H9 (cell line): ENCODE measurements around the gene PSMB1. TPM values are rescaled to one million over a fixed set of nuclear protein-coding genes. Genes with fewer than 3 reads are reported as not detected.

Experiments
- DNase-seq: peaks from one replicate; pipeline ENCODE4 v3.0.0-alpha.2; 2017
- H2AFZ ChIP-seq: one replicate; pipeline ENCODE4 v1.6.1; 2013; ENCODE audit warnings: mild to moderate bottlenecking, low read length, control low read depth, moderate library complexity
- H2AK5ac ChIP-seq: 2 replicates; pipeline ENCODE4 v1.6.1; 2013; ENCODE audit warnings: low read length, control low read depth, mixed read lengths; ENCODE audit not compliant: insufficient read length
- H2BK120ac ChIP-seq: one replicate; pipeline ENCODE4 v1.6.1; 2013; ENCODE audit warnings: low read depth, mild to moderate bottlenecking, low read length, control low read depth, inconsistent platforms; ENCODE audit not compliant: poor library complexity, severe bottlenecking
- H2BK12ac ChIP-seq: 2 replicates; pipeline ENCODE4 v1.6.1; 2013; ENCODE audit warnings: low read length, control low read depth, mixed read lengths, low read depth; ENCODE audit not compliant: insufficient read length
- H2BK15ac ChIP-seq: 2 replicates; pipeline ENCODE4 v1.6.1; 2013; ENCODE audit warnings: low read depth, low read length, control low read depth
- H2BK20ac ChIP-seq: one replicate; pipeline ENCODE4 v1.6.1; 2013; ENCODE audit warnings: low read depth, mild to moderate bottlenecking, low read length, control low read depth, inconsistent platforms; ENCODE audit not compliant: poor library complexity, severe bottlenecking
- H2BK5ac ChIP-seq: 2 replicates; pipeline ENCODE4 v1.6.1; 2013; ENCODE audit warnings: low read length, control low read depth, mixed read lengths; ENCODE audit not compliant: insufficient read length
- H3K14ac ChIP-seq: 2 replicates; pipeline ENCODE4 v1.6.1; 2013; ENCODE audit warnings: low read length, control low read depth; ENCODE audit not compliant: insufficient read depth
- H3K18ac ChIP-seq: 2 replicates; pipeline ENCODE4 v1.6.1; 2013; ENCODE audit warnings: low read depth, mild to moderate bottlenecking, mixed read lengths, low read length, control low read depth; ENCODE audit not compliant: insufficient read length
- H3K23ac ChIP-seq: 2 replicates; pipeline ENCODE4 v1.6.1; 2013; ENCODE audit warnings: low read length, control low read depth, mixed read lengths, low read depth; ENCODE audit not compliant: insufficient read length
- H3K23me2 ChIP-seq: 2 replicates; pipeline ENCODE4 v1.6.1; 2013; ENCODE audit warnings: low read depth, mild to moderate bottlenecking, mixed read lengths, low read length, control low read depth; ENCODE audit not compliant: insufficient read length, poor library complexity, severe bottlenecking
- H3K27ac ChIP-seq: 2 replicates; pipeline ENCODE4 v1.5.1; 2013; ENCODE audit warnings: low read length, control low read depth, mixed read lengths, low read depth; ENCODE audit not compliant: insufficient read length
- H3K27me3 ChIP-seq: 2 replicates; pipeline ENCODE4 v1.6.1; 2013; ENCODE audit warnings: low read length, control low read depth, inconsistent platforms; ENCODE audit not compliant: insufficient read depth
- H3K4ac ChIP-seq: 2 replicates; pipeline ENCODE4 v1.6.1; 2013; ENCODE audit warnings: low read depth, mild to moderate bottlenecking, control low read depth, inconsistent platforms, low read length, moderate library complexity
- H3K4me1 ChIP-seq: 2 replicates; pipeline ENCODE4 v1.6.1; 2013; ENCODE audit warnings: low read length, control low read depth, inconsistent platforms; ENCODE audit not compliant: insufficient read depth
- H3K4me2 ChIP-seq: 2 replicates; pipeline ENCODE4 v1.6.1; 2013; ENCODE audit warnings: low read length, control low read depth, mixed read lengths; ENCODE audit not compliant: insufficient read length, insufficient read depth
- H3K56ac ChIP-seq: 2 replicates; pipeline ENCODE4 v1.6.1; 2013; ENCODE audit warnings: low read depth, mild to moderate bottlenecking, mixed read lengths, low read length, control low read depth; ENCODE audit not compliant: insufficient read length
- H3K79me1 ChIP-seq: 2 replicates; pipeline ENCODE4 v1.6.1; 2013; ENCODE audit warnings: low read depth, mild to moderate bottlenecking, moderate library complexity, low read length, control low read depth, inconsistent platforms; ENCODE audit not compliant: insufficient read depth, poor library complexity, severe bottlenecking
- H3K79me2 ChIP-seq: 2 replicates; pipeline ENCODE4 v1.6.1; 2013; ENCODE audit warnings: low read length, control low read depth, inconsistent platforms; ENCODE audit not compliant: insufficient read depth
- H3K9ac ChIP-seq: 2 replicates; pipeline ENCODE4 v1.6.1; 2013; ENCODE audit warnings: low read length, control low read depth, mixed read lengths; ENCODE audit not compliant: insufficient read length; ENCODE audit errors: extremely low read depth
- H3K9me3 ChIP-seq: one replicate; pipeline ENCODE4 v1.6.1; 2013; ENCODE audit warnings: low read depth, low read length, inconsistent platforms; ENCODE audit not compliant: control insufficient read depth
- H3T11ph ChIP-seq: one replicate; pipeline ENCODE4 v1.6.1; 2013; ENCODE audit warnings: mild to moderate bottlenecking, low read length, control low read depth, inconsistent platforms
- H4K20me1 ChIP-seq: one replicate; pipeline ENCODE4 v1.6.1; 2013; ENCODE audit not compliant: control insufficient read depth, insufficient read length, insufficient read depth
- H4K5ac ChIP-seq: 2 replicates; pipeline ENCODE4 v1.6.1; 2013; ENCODE audit warnings: low read depth, mild to moderate bottlenecking, mixed read lengths, low read length, control low read depth; ENCODE audit not compliant: insufficient read length
- H4K8ac ChIP-seq: replicated peaks from 2 replicates; pipeline ENCODE4 v1.6.1; 2013; ENCODE audit warnings: low read length, control low read depth, mixed read lengths, low read depth; ENCODE audit not compliant: insufficient read length
- H4K91ac ChIP-seq: 2 replicates; pipeline ENCODE4 v1.6.1; 2013; ENCODE audit warnings: low read depth, mild to moderate bottlenecking, moderate library complexity, mixed read lengths, low read length, control low read depth; ENCODE audit not compliant: insufficient read length
- H3K27ac Mint-ChIP-seq, 3 experiments: 2 replicates in 2 of 3; 3 replicates in 1 of 3; pipeline ENCODE4 v1.8.0; 2020 to 2021; ENCODE audit warnings: mixed read lengths in 3 of 3, mild to moderate bottlenecking in 1 of 3, moderate library complexity in 1 of 3
- H3K27me3 Mint-ChIP-seq: 2 replicates; pipeline ENCODE4 v1.8.0; 2021; ENCODE audit warnings: low read depth, mild to moderate bottlenecking, moderate library complexity, mixed read lengths
- H3K36me3 Mint-ChIP-seq, 3 experiments: 2 replicates in 2 of 3; 3 replicates in 1 of 3; pipeline ENCODE4 v1.8.0; 2020 to 2021; ENCODE audit warnings: low read depth in 3 of 3, mixed read lengths in 3 of 3; ENCODE audit not compliant: insufficient read depth in 1 of 3
- H3K4me1 Mint-ChIP-seq, 2 experiments: 2 replicates each; pipeline ENCODE4 v1.8.0; 2020; ENCODE audit warnings: mixed read lengths in 2 of 2
- H3K4me3 Mint-ChIP-seq, 2 experiments: 2 replicates in 1 of 2; 3 replicates in 1 of 2; pipeline ENCODE4 v1.8.0; 2020 to 2021; ENCODE audit warnings: mild to moderate bottlenecking in 2 of 2, mixed read lengths in 2 of 2, moderate library complexity in 1 of 2
- H3K9me3 Mint-ChIP-seq, 2 experiments: 2 replicates in 1 of 2; 3 replicates in 1 of 2; pipeline ENCODE4 v1.8.0; 2020; ENCODE audit warnings: mild to moderate bottlenecking in 2 of 2, mixed read lengths in 2 of 2, moderate library complexity in 1 of 2
- CTCF ChIP-seq: fragments of 200-600 bp; sonication (generic); conservative IDR thresholded peaks from 3 replicates; pipeline ENCODE4 v1.8.0; 2021; ENCODE audit warnings: antibody characterized with exemption, mild to moderate bottlenecking
- WGBS: extraction: QIAGEN DNeasy Blood & Tissue Kit; methylation state at CpG from one replicate; pipeline ENCODE4 v1.1.7; 2013; ENCODE audit warnings: missing lambda C conversion rate, low lambda C conversion rate, mixed read lengths; ENCODE audit not compliant: insufficient read length; ENCODE audit errors: extremely low coverage; 5-methylcytosine and 5-hydroxymethylcytosine counted together
- total RNA-seq: library from RNA; stranded (reverse); gene quantifications from 2 replicates; pipeline ENCODE4 v1.2.1, GENCODE V29; 2021

The PSMB1 gene
- total RNA-seq, 1 experiment from 2014 or later: 245 TPM

- peaks cover 43 to 81% (median 81%) of the 10 kb centered on the region in 3 experiments; a peak in 6 of 7 replicates for H3K36me3 Mint-ChIP-seq
- Histone ChIP-seq H4K91ac (no peak overlapping the region), H2BK5ac (no peak overlapping the region), H3K56ac (no peak overlapping the region), H4K20me1 (no peaks in the 10 kb centered on the region), H3K23me2 (no peaks in the 10 kb centered on the region), H3K27me3 (no peaks in the 10 kb centered on the region), H2AK5ac (no peak overlapping the region), H3T11ph (no peak overlapping the region), H3K4me2 (no peak overlapping the region), H3K23ac (no peak overlapping the region), H2BK120ac (no peak overlapping the region), H2BK15ac (no peak overlapping the region), H4K5ac (no peak overlapping the region), H2BK20ac (no peak overlapping the region), H3K4ac (no peak overlapping the region), H3K4me1 (no peaks in the 10 kb centered on the region), H2BK12ac (no peak overlapping the region), H3K27ac (no peak overlapping the region), H4K8ac (no peak overlapping the region), H3K79me1 (peaks cover 5% of the 10 kb centered on the region), H2AFZ (no peak overlapping the region), H3K9ac (no peak overlapping the region), H3K9me3 (no peaks in the 10 kb centered on the region), H3K18ac (no peak overlapping the region), H3K14ac (no peak overlapping the region), H3K79me2 (peaks cover 26% of the 10 kb centered on the region; the same call in 1 of the 2 replicates)
- no peak for TF ChIP-seq CTCF
- H3K9me3 Mint-ChIP-seq: no peaks in the 10 kb centered on the region
- H3K27me3 Mint-ChIP-seq: no peaks in the 10 kb centered on the region
- no peak overlapping the region for H3K4me3 Mint-ChIP-seq
- peaks cover 2 to 4% of the 10 kb centered on the region in 2 experiments; a peak in 3 of 4 replicates for H3K4me1 Mint-ChIP-seq
- H3K27ac Mint-ChIP-seq: no peak overlapping the region
- DNase-seq: no peak
- WGBS: no CpG with 5 or more reads among the region's 2 CpGs
Observed at GRCh38 chr6:170545405-170545804, 7.7 kb downstream of the PSMB1 start.
